ENCODE data around the gene GPR27.

The GPR27 gene

DNA sequence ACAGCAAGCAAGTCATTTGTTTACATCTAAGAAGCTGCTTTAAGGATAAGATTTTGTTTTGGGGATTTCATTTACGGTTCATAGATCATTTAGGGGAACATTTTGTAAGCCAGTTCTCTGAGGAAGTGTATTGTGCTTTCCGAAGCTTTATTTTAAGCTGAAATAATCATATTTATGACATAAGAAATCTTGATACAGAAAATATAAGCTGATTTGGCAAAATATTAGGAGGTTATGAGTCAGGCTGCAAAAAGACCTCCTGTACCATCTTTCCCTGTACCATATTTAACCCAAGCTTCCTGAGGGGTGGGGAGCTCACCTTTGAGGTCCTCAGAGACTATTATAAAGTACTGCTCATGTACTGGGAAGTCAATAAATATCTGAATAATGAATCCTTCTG is 20.3 kb upstream of the GPR27 start:
- no peak for DNase-seq

- no peak for DNase-seq
Measured at GRCh38 chr3:71734881-71735280, 18.8 kb upstream of the GPR27 start.

DNA sequence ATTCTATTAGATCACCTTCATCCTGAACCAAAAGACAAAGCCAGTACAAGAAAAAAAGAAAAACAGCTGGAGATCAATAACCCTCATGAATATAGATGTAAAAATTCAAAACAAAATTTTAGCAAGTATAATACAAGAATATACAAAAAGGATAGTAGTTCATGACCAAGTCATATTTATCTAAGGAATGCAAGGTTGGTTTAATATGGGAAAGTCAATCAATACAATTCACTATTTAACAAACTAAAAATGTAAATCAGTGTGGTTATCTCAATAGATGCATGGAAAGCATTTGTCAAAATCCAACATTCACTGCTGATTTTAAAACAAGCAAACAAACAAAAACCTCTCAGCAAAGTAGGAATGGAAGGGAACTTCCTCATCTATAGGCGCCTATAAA is 11.0 kb upstream of the GPR27 start:
- no peak for DNase-seq

DNA sequence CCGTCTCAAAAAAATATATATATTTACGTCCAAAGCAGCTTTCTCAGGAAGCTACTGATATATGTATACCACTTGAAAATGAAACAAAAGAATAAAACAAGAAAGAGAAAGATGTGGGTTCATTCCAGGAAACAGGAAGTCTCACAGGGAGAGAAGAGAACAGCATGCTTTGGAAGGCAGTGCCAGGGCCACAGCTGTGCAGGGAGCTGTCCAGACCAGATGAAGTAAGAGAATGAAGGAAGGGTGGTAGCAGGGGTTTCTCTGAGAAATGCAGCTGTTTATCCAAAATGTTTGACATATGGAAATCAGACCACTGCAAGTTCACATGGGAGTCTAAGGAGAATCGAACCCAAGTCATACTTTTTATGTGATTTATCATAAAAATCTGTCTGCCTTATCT is 8.9 kb upstream of the GPR27 start:
- DNase-seq = no peak

DNA sequence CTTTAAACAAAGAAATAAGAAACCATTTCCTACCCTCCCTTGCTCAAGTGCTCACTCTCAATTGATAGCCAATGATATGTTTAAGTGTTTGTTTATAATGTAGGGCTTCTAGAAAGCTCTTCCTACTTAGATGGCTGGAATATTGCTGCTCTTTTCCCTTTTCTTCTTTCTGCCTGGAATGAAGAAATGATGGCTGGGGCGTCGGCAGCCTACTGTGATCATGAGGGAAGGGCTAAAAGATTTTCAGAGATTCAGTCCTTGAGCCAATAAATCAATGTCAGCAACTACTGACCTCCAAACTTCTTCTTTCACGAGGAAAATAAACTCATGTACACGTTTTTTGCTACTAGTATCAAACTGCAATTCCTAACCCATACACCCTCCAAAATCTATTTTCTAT is 2.1 kb upstream of the GPR27 start:
- no peak for DNase-seq

- no peak for DNase-seq
Measured at GRCh38 chr3:71752831-71753700, 589 bp upstream of the GPR27 start.

- no peak for DNase-seq
Measured at GRCh38 chr3:71754610-71755253, 1.1 kb downstream of the GPR27 start.

- no peak for DNase-seq
Measured at GRCh38 chr3:71758091-71758490, 4.4 kb downstream of the GPR27 start.

GRCh38 chr3:71759401-71759800 is 5.7 kb downstream of the GPR27 start:
- DNase-seq = no peak

DNA sequence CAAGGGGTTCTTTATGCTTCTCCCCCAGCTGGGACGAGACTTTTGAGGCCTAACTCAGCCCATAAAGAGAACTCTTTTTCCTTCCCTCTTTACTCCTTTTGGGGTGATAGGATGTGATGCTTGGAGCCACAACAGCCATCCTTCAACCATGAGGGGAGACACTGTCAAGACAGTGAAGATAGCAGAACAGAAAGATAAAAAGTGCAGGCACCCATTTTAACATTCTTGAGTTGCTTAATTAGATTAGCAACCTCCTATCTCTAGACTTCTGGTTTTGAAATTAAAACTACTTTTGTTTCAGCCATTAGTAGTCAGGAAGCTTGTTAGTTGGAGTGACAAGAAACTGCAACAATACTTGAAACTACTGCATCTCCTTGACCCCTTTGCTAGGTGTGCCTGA is 6.5 kb downstream of the GPR27 start:
- DNase-seq = no peak

DNA sequence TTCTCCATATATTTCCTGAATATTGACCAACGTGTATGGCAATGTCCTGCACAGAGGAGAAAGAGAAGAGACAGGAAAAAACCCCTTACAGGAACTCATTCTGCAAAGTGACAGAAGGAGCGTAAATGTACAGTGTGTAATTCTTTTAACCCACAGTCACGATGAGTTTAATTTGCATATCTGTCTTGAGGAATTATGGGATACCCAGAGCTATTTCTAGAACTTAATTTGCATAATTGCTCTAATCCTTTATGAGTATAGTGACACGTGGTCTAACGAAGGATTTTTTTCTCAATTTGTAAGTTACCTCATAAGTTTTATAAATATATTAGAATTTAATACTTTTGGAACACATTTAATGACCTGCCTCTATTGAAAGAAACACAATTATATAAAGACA is 9.8 kb downstream of the GPR27 start:
- DNase-seq = no peak

GRCh38 chr3:71771126-71771525 is 17.5 kb downstream of the GPR27 start:
- DNase-seq = no peak

DNA sequence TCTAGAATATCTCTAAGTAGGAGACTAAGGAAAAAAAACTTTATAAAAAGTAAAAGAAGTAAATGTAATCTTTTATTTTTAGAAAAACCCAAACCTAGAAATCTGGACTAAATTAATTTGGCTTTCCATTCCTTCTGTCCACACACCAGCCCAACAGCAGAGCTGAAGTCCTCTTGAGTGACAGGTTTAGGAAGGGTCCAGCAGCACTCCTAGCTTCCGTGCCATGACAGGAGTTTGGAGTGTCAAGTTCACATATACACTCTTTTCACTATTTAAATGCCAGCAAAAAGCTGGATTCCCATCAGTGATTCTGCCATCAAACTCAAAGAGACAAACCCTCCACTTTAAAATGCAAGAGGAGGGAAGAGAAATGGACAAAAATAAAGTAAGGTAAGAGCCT is 18.2 kb downstream of the GPR27 start:
- DNase-seq = no peak

DNA sequence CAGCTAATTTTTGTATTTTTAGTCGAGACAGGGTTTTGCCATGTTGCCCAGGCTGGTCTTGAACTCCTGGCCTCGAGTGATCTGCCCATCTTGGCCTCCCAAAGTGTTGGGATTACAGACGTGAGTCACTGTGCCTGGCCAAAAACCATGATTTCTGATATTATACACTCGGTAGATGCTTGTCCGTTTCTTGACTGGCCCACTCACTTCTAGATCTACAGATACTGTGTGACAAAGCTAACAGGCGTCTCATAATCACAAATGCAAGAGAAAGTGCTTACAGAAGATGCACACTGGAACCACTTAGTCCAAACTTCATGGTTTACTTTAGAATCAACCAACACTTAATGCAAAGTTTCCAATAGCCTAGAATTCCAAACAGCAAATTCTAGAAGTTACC is 22.9 kb downstream of the GPR27 start:
- DNase-seq = no peak

DNA sequence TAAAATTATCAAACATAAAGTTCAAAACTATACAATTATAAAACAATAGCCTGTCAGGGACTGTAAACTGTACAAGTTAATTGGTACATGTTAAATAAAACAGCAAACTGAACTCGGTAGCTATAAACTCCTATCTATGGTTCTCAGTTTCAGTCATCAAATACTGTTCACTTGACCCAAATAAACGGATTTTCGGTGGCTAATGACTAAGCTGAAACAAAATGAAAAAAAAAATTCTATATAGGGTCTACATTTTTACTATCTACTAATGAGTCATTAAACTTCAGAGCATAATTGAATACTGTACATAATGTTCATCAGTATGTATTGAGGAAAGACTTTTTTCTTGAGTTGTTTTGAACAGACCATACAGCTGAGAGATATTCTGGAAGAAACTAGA is 24.7 kb downstream of the GPR27 start:
- DNase-seq = no peak

DNA sequence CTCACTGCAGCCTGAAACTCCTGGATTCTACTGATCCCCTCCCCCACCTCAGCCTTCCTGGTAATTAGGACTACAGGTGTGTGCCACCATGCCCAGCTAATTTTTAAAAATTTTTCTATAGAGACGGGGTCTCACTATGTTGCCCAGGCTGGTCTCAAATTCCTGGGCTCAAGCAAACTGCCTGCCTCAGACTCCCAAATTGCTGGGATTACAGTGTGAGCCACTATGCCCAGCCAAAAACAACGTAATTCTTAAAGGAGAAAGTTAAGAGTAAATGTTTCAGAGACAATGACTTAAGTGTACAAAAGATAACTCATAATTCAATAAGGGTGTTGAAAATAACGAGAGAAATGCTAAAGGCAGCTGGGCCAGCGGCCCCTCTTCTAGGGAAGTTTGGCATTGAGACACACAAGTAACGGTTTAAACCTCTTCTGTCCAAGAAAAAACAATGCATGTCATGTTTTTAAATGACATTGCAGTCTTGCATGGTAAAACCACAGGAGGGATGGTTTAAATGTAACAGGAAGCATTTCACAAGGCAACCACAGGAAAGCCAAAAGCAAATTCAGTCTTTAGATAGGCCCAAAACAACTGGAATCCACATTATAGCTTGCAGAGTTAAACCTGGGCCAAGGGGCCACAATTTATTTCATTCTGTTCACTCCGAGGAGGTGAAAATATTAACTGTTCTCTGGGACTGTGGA is 26.2 kb downstream of the GPR27 start:
- no peak for DNase-seq

GRCh38 chr3:71780430-71780829 is 26.8 kb downstream of the GPR27 start:
- no peak for DNase-seq

DNA sequence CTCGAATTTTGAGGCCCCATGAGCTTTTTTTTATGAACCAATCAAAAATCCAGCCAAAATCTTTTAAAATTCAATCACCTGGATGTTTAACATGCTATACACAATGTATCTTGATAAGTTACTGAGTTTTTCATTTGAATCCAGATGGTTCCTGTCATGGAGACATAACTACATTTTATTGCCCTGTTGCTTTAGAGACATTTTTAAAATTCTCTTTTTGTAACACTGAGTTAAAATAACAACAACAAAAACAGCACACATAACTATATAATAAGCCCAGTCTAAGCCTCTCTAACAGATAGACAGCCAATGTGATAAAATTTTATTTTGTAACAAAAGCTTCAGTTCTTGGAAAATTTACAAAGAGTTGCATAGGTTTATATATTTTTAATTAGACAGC is 29.5 kb downstream of the GPR27 start:
- no peak for DNase-seq

GRCh38 chr3:71784201-71784913 is 30.7 kb downstream of the GPR27 start:
- peak; percentile 13 for DNase-seq

DNA sequence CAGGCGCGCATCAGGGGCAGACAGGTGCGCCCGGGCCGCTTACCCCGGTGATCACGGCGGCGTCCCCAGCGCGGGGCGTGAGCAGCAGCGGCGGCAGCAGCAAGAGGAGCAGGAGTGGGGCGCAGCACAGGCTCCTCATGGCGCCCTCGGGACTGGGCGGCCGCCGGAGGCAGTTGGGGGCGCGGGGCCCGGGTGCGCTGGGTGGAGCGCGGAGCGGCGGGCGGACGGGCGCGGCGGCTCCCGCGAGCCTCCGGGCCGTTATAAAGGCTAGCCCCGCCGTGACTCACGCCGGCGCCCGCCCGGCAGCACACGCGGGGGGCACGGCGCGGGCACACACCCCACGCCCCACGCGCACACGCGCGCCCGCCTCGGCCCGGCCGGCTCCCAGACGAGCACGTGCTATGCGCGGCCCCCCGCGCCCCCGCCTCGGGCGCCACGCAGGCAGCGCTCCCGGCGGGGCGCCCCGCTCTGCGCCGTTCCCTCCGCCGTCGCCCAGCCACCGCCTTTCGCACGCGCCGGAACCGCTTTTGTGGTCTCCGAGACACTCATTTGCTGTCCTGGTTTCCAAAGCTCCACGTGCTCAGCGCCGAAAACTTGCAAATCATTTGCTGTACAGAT is 31.4 kb downstream of the GPR27 start, which contains the start of gene PROK2:
Gene PROK2 (minus strand): TSS at position 235 of the 618 bp plus-strand sequence. CDS start 96 bp downstream, at position 139.
- peak; percentile 47 for DNase-seq

- no peak for DNase-seq
Measured at GRCh38 chr3:71785532-71786216, 32.0 kb downstream of the GPR27 start.

GRCh38 chr3:71786217-71786549 is 32.5 kb downstream of the GPR27 start:
- no peak for DNase-seq

Data from activated naive CD4-positive, alpha-beta T cell treated with Interleukin-2 at 50 U/mL for 16 hours (primary cell).